Activated T-cell treated with anti-CD3 and anti-CD28 coated beads, Interleukin-2, amount 50 U/mL, for 4 hours (primary cell): ENCODE results near the gene VAPA. TPM values are rescaled to one million over a fixed set of nuclear protein-coding genes. Genes with fewer than 3 reads are reported as not detected.

ENCODE experiments used
- ATAC-seq, 2 donors: fragments of 200-7000 bp; cut with Tn5 transposase; one replicate each; pipeline ENCODE4 v1.10.0; 2021
- DNase-seq: peaks from one replicate; pipeline ENCODE4 v3.0.0-alpha.2; 2020
- H3K27me3 Mint-ChIP-seq: one replicate; pipeline ENCODE4 v1.8.0; 2021; ENCODE audit warnings: low read depth, mixed read lengths
- H3K36me3 Mint-ChIP-seq: one replicate; pipeline ENCODE4 v1.8.0; 2022; ENCODE audit warnings: mixed read lengths; ENCODE audit not compliant: insufficient read depth
- H3K4me1 Mint-ChIP-seq: one replicate; pipeline ENCODE4 v1.8.0; 2021; ENCODE audit warnings: low read depth, mixed read lengths
- H3K4me3 Mint-ChIP-seq: one replicate; pipeline ENCODE4 v1.8.0; 2021; ENCODE audit warnings: mild to moderate bottlenecking, moderate library complexity, mixed read lengths
- H3K9me3 Mint-ChIP-seq: one replicate; pipeline ENCODE4 v1.8.0; 2021; ENCODE audit warnings: mixed read lengths
- total RNA-seq, 3 donors: library from RNA; stranded (reverse); gene quantifications; one replicate each; pipeline ENCODE4 v1.2.1, GENCODE V29; 2021

The VAPA gene
- total RNA-seq, 3 donors from 2014 or later, result 220 to 245 (median 229) TPM

DNA sequence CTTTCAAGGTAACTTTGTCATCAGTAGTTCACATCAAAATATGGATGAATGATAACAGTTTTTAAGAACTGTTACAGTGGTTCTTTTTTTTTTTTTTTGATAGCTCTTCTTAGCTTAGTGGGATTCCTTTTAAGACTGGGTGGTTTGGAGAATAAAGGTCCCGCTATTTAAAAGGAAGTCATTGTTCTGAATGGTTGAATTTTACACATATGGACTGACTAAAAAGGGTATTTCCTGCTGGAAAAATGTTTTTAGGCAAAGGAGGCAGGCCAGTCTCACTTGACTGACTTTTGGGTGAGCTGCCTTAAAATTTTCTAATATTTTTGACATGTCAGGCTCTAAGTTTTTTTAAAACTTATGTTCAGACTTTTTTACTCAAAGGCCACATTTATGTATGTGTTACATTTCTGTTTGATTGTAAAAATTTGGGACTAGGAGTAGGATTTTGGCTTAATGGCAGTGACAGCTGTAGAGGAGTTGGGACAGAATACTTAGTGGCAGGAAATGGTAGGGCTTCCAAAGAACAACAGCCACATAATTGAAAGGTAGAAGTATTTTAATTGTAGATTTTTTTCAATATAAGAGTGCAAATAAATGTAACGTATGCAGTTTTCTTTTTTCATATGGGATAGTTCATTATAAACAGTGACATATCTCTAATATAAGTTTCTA lies 13.7 kb downstream of the VAPA start:
- H3K36me3 Mint-ChIP-seq, result peaks cover 6% of the 10 kb centered on the region
- ATAC-seq, result no peak
- H3K4me1 Mint-ChIP-seq, result peaks cover 82% of the 10 kb centered on the region
- no peak for DNase-seq
- H3K9me3 Mint-ChIP-seq, result no peaks in the 10 kb centered on the region
- H3K27me3 Mint-ChIP-seq, result no peaks in the 10 kb centered on the region
- peak overlapping the region; percentile 7 for H3K4me3 Mint-ChIP-seq

- Mint-ChIP-seq H3K9me3 (no peaks in the 10 kb centered on the region), H3K36me3 (peaks cover 14% of the 10 kb centered on the region), H3K4me1 (peaks cover 74% of the 10 kb centered on the region), H3K27me3 (no peaks in the 10 kb centered on the region), H3K4me3 (no peak overlapping the region)
- ATAC-seq (peak; percentile 39 to 62), DNase-seq (no peak)
Observed at GRCh38 chr18:9928646-9929259, 14.9 kb downstream of the VAPA start.

DNA sequence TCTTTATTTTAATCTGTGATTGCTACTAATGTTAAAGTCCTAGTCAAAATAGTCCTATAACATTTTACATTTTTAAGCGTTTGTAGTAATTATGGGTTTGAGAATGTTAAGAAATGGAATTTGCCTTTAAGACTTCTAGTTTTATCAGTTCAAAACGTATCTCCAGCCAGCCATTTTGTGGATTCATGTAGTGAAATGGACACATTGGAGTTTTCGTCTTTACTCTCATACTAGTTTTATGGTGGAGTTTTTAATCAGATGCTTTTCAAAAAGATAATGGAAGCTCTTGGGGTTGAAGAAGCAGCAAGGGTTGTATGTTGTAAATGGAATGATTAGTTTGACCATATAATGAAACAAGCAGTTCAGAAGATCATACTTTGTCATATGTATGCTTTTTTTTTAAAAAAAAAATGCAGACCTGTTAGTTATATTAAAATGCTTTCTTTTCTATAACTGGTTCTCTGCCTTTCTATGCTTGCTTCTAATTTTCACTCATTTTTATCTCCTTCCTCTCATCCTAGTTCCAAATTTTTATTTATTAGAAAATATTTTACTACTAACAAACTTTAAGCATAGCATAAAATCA lies 16.6 kb downstream of the VAPA start:
- Mint-ChIP-seq H3K4me1 (peaks cover 61% of the 10 kb centered on the region), H3K9me3 (no peaks in the 10 kb centered on the region), H3K27me3 (no peaks in the 10 kb centered on the region), H3K4me3 (no peak overlapping the region), H3K36me3 (peaks cover 16% of the 10 kb centered on the region)
- DNase-seq (no peak), ATAC-seq (no peak)

DNA sequence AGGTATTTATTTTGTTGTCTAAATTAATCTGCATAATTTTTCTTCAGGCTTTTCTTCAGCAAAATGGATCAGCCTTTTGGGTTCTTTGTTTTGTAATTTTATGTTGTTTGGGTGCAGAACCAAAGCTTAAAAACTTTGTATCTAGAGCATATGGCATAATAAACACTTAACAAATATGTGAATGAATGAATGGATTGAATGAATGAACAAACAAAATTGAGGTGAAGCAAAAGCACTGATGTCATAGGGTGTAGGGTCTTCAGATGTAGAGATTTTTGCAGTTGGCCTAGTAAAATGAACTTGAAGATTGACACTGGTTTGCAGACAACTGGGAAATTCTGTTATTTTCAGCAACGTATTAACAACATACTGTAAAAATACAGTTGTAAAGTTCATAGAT lies 17.3 kb downstream of the VAPA start:
- H3K9me3 Mint-ChIP-seq, result no peaks in the 10 kb centered on the region
- peaks cover 54% of the 10 kb centered on the region for H3K4me1 Mint-ChIP-seq
- H3K4me3 Mint-ChIP-seq, result no peak overlapping the region
- no peak for ATAC-seq
- no peak for DNase-seq
- H3K36me3 Mint-ChIP-seq, result peaks cover 18% of the 10 kb centered on the region
- H3K27me3 Mint-ChIP-seq, result no peaks in the 10 kb centered on the region

- no peaks in the 10 kb centered on the region for H3K9me3 Mint-ChIP-seq
- ATAC-seq (no peak), DNase-seq (no peak)
- peaks cover 18% of the 10 kb centered on the region for H3K36me3 Mint-ChIP-seq
- no peaks in the 10 kb centered on the region for H3K27me3 Mint-ChIP-seq
- H3K4me3 Mint-ChIP-seq, result no peak overlapping the region
- H3K4me1 Mint-ChIP-seq, result peaks cover 49% of the 10 kb centered on the region
Observed at GRCh38 chr18:9931678-9932077, 17.9 kb downstream of the VAPA start.

GRCh38 chr18:9933865-9934264 lies 20.0 kb downstream of the VAPA start:
- Mint-ChIP-seq H3K36me3 (peaks cover 27% of the 10 kb centered on the region), H3K9me3 (no peaks in the 10 kb centered on the region), H3K27me3 (no peaks in the 10 kb centered on the region), H3K4me1 (peaks cover 29% of the 10 kb centered on the region), H3K4me3 (no peak overlapping the region)
- no peak for ATAC-seq
- DNase-seq, result no peak

DNA sequence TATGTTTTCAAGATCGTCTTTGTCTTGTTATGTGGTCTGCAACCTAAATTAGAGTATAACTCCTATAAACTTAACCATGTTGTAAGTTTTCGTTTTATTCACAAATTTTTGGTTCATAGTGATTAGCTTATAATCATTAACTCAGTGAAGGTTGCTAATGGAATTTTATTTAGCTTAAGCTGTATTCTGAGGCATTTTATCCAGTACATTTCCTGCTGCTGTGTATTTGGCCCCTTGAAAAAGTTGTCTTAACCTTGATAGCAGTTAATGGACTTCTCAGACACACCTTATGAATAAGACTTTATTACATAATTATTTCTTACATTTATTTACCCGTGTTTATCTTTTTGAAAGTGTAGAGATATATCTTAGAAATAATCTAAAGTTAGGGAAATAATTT lies 20.5 kb downstream of the VAPA start:
- no peak for ATAC-seq
- no peaks in the 10 kb centered on the region for H3K27me3 Mint-ChIP-seq
- peaks cover 24% of the 10 kb centered on the region for H3K4me1 Mint-ChIP-seq

GRCh38 chr18:9941103-9941502 lies 27.3 kb downstream of the VAPA start:
- Mint-ChIP-seq H3K4me3 (no peak overlapping the region), H3K4me1 (peaks cover 4% of the 10 kb centered on the region), H3K36me3 (peaks cover 37% of the 10 kb centered on the region), H3K27me3 (no peaks in the 10 kb centered on the region), H3K9me3 (no peaks in the 10 kb centered on the region)
- DNase-seq (no peak), ATAC-seq (no peak)

More for the DNA sequence above, 20.5 kb downstream of the VAPA start:
- H3K9me3 Mint-ChIP-seq, result no peaks in the 10 kb centered on the region
- H3K36me3 Mint-ChIP-seq, result peaks cover 27% of the 10 kb centered on the region
- no peak for DNase-seq
- H3K4me3 Mint-ChIP-seq, result no peak overlapping the region

DNA sequence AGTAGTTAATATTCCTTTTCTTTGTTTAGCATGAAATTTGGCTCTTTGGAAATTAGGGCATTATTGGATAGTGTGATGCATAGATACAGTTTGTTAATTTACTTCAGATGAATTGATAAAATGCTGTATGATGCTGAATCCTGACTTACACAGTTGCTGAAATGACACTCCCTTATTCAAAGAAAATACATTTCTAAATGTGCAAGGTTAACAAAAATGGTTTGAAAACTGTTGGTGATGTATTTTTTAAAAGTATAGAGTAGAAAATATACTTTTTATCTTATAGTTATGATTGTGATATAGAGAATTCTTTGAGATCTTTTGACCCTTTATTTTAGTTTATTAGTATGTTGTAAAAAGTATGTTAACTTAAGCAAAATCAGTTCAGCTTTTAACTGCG lies 27.8 kb downstream of the VAPA start:
- peaks cover 4% of the 10 kb centered on the region for H3K4me1 Mint-ChIP-seq
- DNase-seq (no peak), ATAC-seq (no peak)
- H3K9me3 Mint-ChIP-seq, result no peaks in the 10 kb centered on the region
- H3K27me3 Mint-ChIP-seq, result no peaks in the 10 kb centered on the region
- no peak overlapping the region for H3K4me3 Mint-ChIP-seq
- peaks cover 42% of the 10 kb centered on the region for H3K36me3 Mint-ChIP-seq

GRCh38 chr18:9943311-9943710 lies 29.5 kb downstream of the VAPA start:
- Mint-ChIP-seq H3K4me1 (peaks cover 4% of the 10 kb centered on the region), H3K36me3 (peaks cover 36% of the 10 kb centered on the region), H3K9me3 (no peaks in the 10 kb centered on the region), H3K27me3 (no peaks in the 10 kb centered on the region), H3K4me3 (no peak overlapping the region)
- no peak for DNase-seq
- no peak for ATAC-seq

DNA sequence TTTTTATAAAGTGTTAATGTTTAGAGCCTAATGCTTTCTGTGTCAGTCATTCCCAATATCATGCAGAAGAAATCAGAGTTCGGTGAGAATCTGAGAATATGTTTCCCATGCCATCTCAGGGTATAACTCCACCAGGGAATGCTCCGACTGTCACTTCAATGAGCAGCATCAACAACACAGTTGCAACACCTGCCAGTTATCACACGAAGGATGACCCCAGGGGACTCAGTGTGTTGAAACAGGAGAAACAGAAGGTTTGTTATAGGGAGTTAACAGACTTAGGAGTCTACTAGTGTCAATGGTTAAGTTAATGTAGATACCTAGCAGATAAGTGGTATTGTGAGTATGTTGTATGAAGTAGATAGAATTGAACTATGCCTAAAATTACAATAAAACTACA lies 31.0 kb downstream of the VAPA start:
- ATAC-seq (no peak), DNase-seq (no peak)
- H3K4me3 Mint-ChIP-seq, result no peak overlapping the region
- H3K36me3 Mint-ChIP-seq, result peaks cover 29% of the 10 kb centered on the region
- H3K9me3 Mint-ChIP-seq, result no peaks in the 10 kb centered on the region
- peaks cover under 1% of the 10 kb centered on the region for H3K4me1 Mint-ChIP-seq
- no peaks in the 10 kb centered on the region for H3K27me3 Mint-ChIP-seq

GRCh38 chr18:9946831-9947230 lies 33.0 kb downstream of the VAPA start:
- Mint-ChIP-seq H3K4me3 (no peak overlapping the region), H3K9me3 (no peaks in the 10 kb centered on the region), H3K27me3 (no peaks in the 10 kb centered on the region), H3K4me1 (peaks cover 2% of the 10 kb centered on the region), H3K36me3 (peaks cover 25% of the 10 kb centered on the region)
- DNase-seq, result no peak
- ATAC-seq, result no peak

DNA sequence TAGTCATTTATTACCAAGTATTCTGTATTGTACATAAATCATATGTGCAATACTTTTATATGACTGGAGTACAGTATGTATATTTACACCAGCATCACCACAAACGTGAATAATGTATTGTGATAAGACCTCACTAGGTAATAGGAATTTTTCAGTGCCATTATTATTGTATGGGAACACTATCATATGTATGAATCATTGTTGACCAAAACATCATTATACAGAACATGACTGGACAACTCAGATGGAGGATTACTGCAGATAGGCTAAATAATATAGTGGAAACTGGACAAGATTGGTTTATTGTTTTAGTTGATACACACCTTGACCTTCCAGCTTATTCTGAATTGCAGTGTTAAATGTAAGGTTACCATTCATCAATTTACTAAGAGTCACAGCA lies 33.4 kb downstream of the VAPA start:
- H3K36me3 Mint-ChIP-seq, result peaks cover 28% of the 10 kb centered on the region
- H3K4me1 Mint-ChIP-seq, result peaks cover 2% of the 10 kb centered on the region
- ATAC-seq (no peak), DNase-seq (no peak)
- H3K9me3 Mint-ChIP-seq, result no peaks in the 10 kb centered on the region
- no peaks in the 10 kb centered on the region for H3K27me3 Mint-ChIP-seq
- no peak overlapping the region for H3K4me3 Mint-ChIP-seq

DNA sequence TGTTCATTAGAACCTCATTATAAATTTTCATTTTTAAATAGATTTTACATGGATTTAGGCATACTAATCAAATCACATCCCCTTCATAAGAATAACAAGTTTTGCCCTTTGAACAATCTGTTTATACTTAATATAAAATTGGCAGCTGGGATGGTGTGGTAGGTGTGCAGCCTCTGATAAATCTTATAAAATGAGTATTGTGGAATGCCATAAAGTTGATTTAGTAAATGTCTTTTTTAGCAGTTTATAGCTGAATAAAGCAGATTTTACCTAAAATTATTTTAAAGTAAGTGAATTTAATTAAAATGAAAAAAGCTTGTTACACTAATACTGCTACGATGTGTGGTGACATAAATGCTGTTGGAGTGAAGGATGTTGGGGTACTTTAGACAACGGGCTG lies 35.5 kb downstream of the VAPA start:
- H3K36me3 Mint-ChIP-seq, result peaks cover 30% of the 10 kb centered on the region
- ATAC-seq (no peak), DNase-seq (no peak)
- H3K27me3 Mint-ChIP-seq, result no peaks in the 10 kb centered on the region
- H3K9me3 Mint-ChIP-seq, result no peaks in the 10 kb centered on the region
- no peak overlapping the region for H3K4me3 Mint-ChIP-seq
- H3K4me1 Mint-ChIP-seq, result peaks cover 2% of the 10 kb centered on the region

DNA sequence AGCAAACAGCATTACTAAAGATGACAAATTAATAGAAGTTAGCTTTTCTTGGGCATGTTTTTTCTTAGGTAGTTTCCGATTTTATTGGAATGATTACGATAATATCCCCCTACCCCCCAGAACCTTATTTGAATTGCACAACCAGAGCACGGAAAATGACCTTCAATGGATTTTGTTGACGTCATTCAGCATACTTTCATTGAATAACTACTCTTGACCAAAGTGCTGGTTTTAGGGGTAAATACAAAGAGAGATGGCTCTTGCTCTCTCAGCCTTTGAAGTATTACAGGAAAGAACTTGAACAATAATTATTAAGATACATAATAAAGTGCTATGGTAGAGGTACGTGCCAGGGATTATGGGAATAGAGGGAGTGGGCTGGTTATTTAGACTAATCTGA lies 36.0 kb downstream of the VAPA start:
- H3K9me3 Mint-ChIP-seq, result no peaks in the 10 kb centered on the region
- H3K4me1 Mint-ChIP-seq, result peaks cover 2% of the 10 kb centered on the region
- peaks cover 29% of the 10 kb centered on the region for H3K36me3 Mint-ChIP-seq
- no peak for DNase-seq
- no peak for ATAC-seq
- H3K4me3 Mint-ChIP-seq, result no peak overlapping the region
- H3K27me3 Mint-ChIP-seq, result no peaks in the 10 kb centered on the region
